ENCODE data around the gene VSIG1. TPM values are rescaled to one million over a fixed set of nuclear protein-coding genes. Genes with fewer than 3 reads are reported as not detected.

The VSIG1 gene
- total and polyA plus RNA-seq, 9 donors, result 0.04 to 0.45 (median 0.11) TPM; not detected in 6

DNA sequence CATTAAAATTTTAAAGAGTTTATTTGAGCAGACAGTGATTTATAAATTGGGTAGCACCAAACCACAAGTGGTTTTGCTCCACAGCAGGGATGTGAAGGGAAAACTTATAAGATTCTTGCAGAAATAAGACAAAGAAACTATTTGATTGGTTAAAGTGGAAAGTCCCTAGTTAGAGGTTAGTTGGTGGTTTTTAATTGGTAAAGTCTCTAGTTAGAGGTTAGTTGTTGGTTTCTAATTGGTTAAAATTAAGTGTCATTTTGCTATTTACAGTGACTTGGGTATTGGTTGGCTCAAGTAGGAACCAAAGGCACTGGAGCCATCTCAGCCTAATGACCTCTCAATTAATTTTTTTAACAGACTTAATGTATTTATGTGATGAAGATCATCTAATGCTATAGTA lies 69.7 kb downstream of the VSIG1 start:
- no peak for DNase-seq
- Histone ChIP-seq H3K36me3 (no peaks in the 10 kb centered on the region), H3K27ac (no peak overlapping the region), H3K4me3 (no peak overlapping the region), H3K9me3 (no peaks in the 10 kb centered on the region), H3K27me3 (no peaks in the 10 kb centered on the region), H3K4me1 (ENCODE audit: insufficient read depth) (no peaks in the 10 kb centered on the region)
- intact Hi-C loops (cut with DNase I), result no loop called here
- TF ChIP-seq EP300 (IDR thresholded peaks at IDR 0.05) (no peak), POLR2A (IDR thresholded peaks at IDR 0.05) (no peak)
- TF ChIP-seq, protein P1, sequence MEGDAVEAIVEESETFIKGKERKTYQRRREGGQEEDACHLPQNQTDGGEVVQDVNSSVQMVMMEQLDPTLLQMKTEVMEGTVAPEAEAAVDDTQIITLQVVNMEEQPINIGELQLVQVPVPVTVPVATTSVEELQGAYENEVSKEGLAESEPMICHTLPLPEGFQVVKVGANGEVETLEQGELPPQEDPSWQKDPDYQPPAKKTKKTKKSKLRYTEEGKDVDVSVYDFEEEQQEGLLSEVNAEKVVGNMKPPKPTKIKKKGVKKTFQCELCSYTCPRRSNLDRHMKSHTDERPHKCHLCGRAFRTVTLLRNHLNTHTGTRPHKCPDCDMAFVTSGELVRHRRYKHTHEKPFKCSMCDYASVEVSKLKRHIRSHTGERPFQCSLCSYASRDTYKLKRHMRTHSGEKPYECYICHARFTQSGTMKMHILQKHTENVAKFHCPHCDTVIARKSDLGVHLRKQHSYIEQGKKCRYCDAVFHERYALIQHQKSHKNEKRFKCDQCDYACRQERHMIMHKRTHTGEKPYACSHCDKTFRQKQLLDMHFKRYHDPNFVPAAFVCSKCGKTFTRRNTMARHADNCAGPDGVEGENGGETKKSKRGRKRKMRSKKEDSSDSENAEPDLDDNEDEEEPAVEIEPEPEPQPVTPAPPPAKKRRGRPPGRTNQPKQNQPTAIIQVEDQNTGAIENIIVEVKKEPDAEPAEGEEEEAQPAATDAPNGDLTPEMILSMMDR (IDR thresholded peaks at IDR 0.05), result no peak

DNA sequence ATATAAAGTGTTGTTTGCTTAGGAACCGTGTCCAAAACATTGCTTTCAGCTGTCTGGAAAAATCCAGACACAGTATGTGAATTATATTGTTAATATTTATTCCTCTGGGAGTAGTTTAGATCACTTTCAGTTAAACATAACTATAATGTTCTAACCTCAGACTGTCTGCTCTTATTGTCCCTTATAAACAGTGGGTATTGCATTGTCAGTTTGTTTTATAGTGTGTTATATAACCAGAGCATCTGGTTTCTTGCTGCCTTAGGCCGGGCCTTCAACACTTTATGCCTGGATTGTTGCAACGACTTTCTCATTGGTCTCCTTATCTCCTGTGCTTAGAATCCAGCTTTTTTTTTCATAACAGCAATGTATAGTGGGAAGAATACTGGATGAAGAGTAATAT lies 73.1 kb downstream of the VSIG1 start:
- H3K4me3 ChIP-seq, result no peak overlapping the region
- no peaks in the 10 kb centered on the region for H3K9me3 ChIP-seq
- H3K4me1 ChIP-seq (ENCODE audit: insufficient read depth), result no peaks in the 10 kb centered on the region
- no peak for TF ChIP-seq EP300 (IDR thresholded peaks at IDR 0.05)
- no peak for TF ChIP-seq POLR2A (IDR thresholded peaks at IDR 0.05)
- TF ChIP-seq, protein P1 (IDR thresholded peaks at IDR 0.05), result no peak
- H3K27me3 ChIP-seq, result no peaks in the 10 kb centered on the region
- no peak for DNase-seq
- no peaks in the 10 kb centered on the region for H3K36me3 ChIP-seq
- H3K27ac ChIP-seq, result no peak overlapping the region
- intact Hi-C loops (cut with DNase I), result no loop called here
- 54 to 56% (median 56%) methylated on average over 3 of the region's 3 CpGs for WGBS, 3 donors

DNA sequence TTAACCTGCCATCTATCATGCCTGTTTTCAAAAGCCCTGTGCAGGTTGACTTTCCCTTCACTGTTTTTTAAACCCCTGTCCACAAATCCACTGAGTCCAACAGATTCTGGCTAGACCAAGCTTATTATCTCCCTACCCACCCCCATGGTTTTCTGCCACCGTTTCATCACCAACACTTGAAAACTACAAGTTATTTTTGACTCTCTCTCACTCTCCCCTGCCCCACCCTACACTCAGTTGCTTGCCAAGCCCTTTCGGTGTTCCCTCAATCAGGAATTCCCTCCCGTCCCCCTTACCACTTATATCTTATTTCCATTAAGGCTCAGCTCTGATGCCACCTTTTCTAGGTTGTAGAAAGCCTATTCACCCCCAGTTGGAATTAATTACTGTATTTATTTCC lies 76.4 kb downstream of the VSIG1 start:
- Histone ChIP-seq H3K9me3 (no peaks in the 10 kb centered on the region), H3K4me1 (ENCODE audit: insufficient read depth) (no peaks in the 10 kb centered on the region), H3K27me3 (no peaks in the 10 kb centered on the region), H3K27ac (no peak overlapping the region), H3K36me3 (no peaks in the 10 kb centered on the region), H3K4me3 (no peak overlapping the region)
- intact Hi-C loops (cut with DNase I), result no loop called here
- DNase-seq, result no peak
- WGBS, 3 donors, result 40 to 46% (median 46%) methylated on average over 3 of the region's 3 CpGs
- no peak for TF ChIP-seq POLR2A (IDR thresholded peaks at IDR 0.05)

DNA sequence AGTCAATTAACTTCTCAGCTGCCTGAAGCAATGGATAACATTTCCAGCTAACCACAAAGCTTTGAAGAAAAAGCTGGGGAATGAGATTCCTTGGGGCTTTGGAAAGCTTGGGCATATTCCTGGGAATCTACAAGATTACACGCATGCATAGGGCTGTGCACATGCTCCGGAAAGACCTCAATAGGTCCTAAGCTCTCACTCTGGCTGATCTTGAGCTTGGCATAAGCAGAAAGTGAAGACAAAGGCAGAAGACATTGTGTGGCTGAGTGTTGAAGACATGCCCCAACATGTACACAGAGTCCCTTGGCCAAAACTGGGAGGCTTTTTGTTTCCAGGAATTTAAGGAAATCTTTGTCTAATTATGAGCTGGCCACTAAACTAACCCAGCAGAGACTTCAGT lies 77.9 kb downstream of the VSIG1 start:
- no peaks in the 10 kb centered on the region for H3K27me3 ChIP-seq
- no peak overlapping the region for H3K27ac ChIP-seq
- intact Hi-C loops (cut with DNase I), result no loop called here
- H3K36me3 ChIP-seq, result no peaks in the 10 kb centered on the region
- H3K4me1 ChIP-seq (ENCODE audit: insufficient read depth), result no peaks in the 10 kb centered on the region
- WGBS, 3 donors, result 80 to 91% (median 82%) methylated on average over 2 of the region's 2 CpGs
- TF ChIP-seq, protein P1 (IDR thresholded peaks at IDR 0.05), result no peak
- no peak for TF ChIP-seq POLR2A (IDR thresholded peaks at IDR 0.05)
- no peak for TF ChIP-seq EP300 (IDR thresholded peaks at IDR 0.05)
- H3K9me3 ChIP-seq, result no peaks in the 10 kb centered on the region
- DNase-seq, result no peak
- no peak overlapping the region for H3K4me3 ChIP-seq

DNA sequence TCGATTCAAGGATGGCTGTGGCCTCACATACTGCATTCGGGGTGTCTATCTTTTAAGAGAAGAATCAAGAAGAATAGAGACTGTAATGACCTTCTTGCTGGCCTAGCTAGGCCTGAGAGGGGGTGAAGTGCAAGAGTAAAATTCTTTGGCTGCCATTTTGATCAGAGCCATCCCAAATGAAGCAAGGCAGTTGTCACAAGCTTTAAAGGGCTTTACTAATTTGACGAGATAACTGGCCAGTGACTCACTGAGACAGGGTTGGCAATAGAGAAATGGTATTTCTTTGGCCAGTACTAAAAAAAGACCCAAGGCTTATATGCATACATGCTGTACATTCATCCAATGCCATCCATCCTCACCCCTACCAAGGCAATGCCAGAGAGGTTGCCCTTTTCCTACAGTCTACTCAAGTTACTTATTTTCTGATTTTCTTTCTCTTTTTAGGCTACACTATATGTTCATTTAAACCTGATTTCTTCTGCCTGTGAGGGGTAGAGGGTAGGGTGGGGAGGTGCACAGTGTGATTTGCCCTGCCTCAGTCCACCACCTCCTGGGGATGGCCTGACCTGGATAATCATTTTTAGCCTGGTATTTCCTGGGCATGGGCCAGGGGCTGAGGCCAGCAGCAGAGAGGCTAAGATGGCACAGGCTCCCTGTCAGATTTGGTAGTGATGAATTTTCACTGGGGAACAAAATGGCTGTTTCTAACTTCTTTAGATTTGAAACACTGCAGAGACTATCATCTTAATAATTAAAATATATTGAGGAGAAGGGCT lies 78.9 kb downstream of the VSIG1 start:
- 72 to 76% (median 75%) methylated on average over 3 of the region's 3 CpGs for WGBS, 3 donors
- H3K36me3 ChIP-seq, result no peaks in the 10 kb centered on the region
- no peak overlapping the region for H3K27ac ChIP-seq
- no peak for DNase-seq
- no peak overlapping the region for H3K4me3 ChIP-seq
- no peaks in the 10 kb centered on the region for H3K4me1 ChIP-seq (ENCODE audit: insufficient read depth)
- intact Hi-C loops (cut with DNase I), result no loop called here
- no peaks in the 10 kb centered on the region for H3K9me3 ChIP-seq
- H3K27me3 ChIP-seq, result no peaks in the 10 kb centered on the region
- no peak for TF ChIP-seq EP300 (IDR thresholded peaks at IDR 0.05)
- TF ChIP-seq POLR2A (IDR thresholded peaks at IDR 0.05), result no peak
- TF ChIP-seq, protein P1 (IDR thresholded peaks at IDR 0.05), result no peak
